BE2C (cell line): ENCODE data around the gene CSF1R.
"Not testable (repeated sequence)": the region's sequence is repeated elsewhere in the genome, so short reads cannot be mapped to it uniquely, and the experiment has no call there.

Experiments used
- DNase-seq: peaks from one replicate; pipeline ENCODE4 v3.0.0-alpha.2; 2020
- H3K27me3 ChIP-seq: fragments of 250-450 bp; sonication (Bioruptor Pico); 2 replicates; pipeline ENCODE4 v1.5.1; 2020; ENCODE audit warnings: mild to moderate bottlenecking
- H3K36me3 ChIP-seq: fragments of 250-450 bp; sonication (Bioruptor Pico); 2 replicates; pipeline ENCODE4 v1.5.1; 2020; ENCODE audit warnings: mild to moderate bottlenecking
- H3K4me1 ChIP-seq: fragments of 250-450 bp; sonication (Bioruptor Pico); 2 replicates; pipeline ENCODE4 v1.5.1; 2020
- H3K4me3 ChIP-seq: 2 replicates; pipeline ENCODE4 v1.5.1; 2011; ENCODE audit warnings: low read depth, low read length
- H3K9me3 ChIP-seq: fragments of 250-450 bp; sonication (Bioruptor Pico); 2 replicates; pipeline ENCODE4 v1.5.1; 2020
- TF ChIP-seq, protein P1 (sequence below): IDR thresholded peaks from 2 replicates; pipeline ENCODE4 v1.5.1; 2012; ENCODE audit warnings: mild to moderate bottlenecking, low read depth, low read length

CSF1R gene

DNA sequence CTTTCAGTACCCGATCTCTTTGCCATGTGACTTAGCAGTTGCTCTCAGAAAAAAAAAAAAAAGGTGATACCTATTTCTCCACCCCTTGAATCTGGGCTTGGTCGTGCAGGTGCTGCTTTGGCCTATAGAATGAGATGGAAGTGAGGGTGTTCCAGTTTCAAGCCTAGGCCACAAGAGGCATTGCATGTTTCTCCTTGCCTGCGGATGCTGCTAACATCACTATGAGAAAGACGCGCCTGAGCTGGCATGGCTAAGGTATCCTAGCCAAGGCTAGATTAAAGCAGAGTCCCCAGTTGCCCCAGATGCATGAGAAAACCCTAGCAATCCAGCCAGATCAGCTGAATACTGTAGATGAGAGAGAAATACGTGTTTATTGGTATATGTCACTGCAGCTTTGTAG, 14.7 kb upstream of the CSF1R start:
- H3K4me1 ChIP-seq: no peaks in the 10 kb centered on the region
- no peak overlapping the region for H3K4me3 ChIP-seq
- H3K9me3 ChIP-seq: no peaks in the 10 kb centered on the region; the same call in 1 of the 2 replicates
- TF ChIP-seq, protein P1, sequence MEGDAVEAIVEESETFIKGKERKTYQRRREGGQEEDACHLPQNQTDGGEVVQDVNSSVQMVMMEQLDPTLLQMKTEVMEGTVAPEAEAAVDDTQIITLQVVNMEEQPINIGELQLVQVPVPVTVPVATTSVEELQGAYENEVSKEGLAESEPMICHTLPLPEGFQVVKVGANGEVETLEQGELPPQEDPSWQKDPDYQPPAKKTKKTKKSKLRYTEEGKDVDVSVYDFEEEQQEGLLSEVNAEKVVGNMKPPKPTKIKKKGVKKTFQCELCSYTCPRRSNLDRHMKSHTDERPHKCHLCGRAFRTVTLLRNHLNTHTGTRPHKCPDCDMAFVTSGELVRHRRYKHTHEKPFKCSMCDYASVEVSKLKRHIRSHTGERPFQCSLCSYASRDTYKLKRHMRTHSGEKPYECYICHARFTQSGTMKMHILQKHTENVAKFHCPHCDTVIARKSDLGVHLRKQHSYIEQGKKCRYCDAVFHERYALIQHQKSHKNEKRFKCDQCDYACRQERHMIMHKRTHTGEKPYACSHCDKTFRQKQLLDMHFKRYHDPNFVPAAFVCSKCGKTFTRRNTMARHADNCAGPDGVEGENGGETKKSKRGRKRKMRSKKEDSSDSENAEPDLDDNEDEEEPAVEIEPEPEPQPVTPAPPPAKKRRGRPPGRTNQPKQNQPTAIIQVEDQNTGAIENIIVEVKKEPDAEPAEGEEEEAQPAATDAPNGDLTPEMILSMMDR: no peak
- no peak for DNase-seq
- no peaks in the 10 kb centered on the region for H3K36me3 ChIP-seq
- peaks cover 11% of the 10 kb centered on the region for H3K27me3 ChIP-seq

DNA sequence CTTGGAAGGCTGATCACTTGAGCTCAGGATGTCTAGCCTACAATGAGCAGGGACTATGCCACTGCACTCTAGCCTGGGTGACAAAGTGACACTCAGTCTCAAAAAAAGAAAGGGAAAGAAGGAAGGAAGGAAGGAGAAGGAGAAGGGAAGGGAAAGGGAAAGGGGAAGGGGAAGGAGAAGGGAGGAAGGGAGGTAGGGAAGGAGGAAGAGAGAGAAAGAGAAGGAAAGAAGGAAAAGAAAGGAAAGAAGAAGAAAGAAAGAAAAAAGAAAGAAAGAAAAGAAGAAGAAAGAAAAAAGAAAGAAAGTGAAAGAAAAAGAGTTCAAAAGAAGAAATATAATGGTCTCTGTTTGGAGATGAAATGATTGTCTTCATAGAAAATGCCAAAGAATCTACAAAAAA, 10.8 kb upstream of the CSF1R start:
- Histone ChIP-seq H3K27me3 (peaks cover 15% of the 10 kb centered on the region), H3K9me3 (no peaks in the 10 kb centered on the region), H3K36me3 (no peaks in the 10 kb centered on the region), H3K4me1 (no peaks in the 10 kb centered on the region), H3K4me3 (no peak overlapping the region)
- TF ChIP-seq, protein P1: no peak
- DNase-seq: no peak

DNA sequence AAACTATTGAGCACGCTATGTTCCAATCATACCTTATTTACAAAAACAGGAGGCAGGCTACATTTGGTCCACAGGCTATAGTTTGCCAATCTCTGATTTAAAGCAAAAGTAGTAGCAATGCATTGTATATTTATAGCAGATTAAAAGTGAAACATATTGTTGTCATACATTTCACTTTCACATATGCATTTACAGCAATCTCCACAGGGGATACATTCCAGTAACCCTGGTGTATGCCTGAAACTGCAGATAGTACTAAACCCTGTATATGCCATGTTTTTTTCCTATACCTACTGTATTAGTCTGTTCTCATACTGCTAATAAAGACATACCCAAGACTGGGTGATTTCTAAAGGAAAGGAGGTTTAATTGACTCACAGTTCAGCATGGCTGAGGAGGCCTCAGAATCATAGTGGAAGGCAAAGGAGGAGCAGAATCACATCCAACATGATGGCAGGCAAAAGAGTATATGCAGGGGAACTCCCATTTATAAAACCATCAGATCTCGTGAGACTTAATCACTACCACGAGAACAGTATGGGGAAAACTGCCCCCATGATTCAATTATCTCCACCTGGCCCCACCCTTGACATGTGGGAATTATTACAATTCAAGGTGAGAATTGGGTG, 5.9 kb upstream of the CSF1R start:
- TF ChIP-seq, protein P1: no peak
- H3K27me3 ChIP-seq: peaks cover 45% of the 10 kb centered on the region
- H3K4me3 ChIP-seq: no peak overlapping the region
- no peaks in the 10 kb centered on the region for H3K4me1 ChIP-seq
- no peak for DNase-seq
- H3K9me3 ChIP-seq: no peaks in the 10 kb centered on the region
- H3K36me3 ChIP-seq: no peaks in the 10 kb centered on the region

DNA sequence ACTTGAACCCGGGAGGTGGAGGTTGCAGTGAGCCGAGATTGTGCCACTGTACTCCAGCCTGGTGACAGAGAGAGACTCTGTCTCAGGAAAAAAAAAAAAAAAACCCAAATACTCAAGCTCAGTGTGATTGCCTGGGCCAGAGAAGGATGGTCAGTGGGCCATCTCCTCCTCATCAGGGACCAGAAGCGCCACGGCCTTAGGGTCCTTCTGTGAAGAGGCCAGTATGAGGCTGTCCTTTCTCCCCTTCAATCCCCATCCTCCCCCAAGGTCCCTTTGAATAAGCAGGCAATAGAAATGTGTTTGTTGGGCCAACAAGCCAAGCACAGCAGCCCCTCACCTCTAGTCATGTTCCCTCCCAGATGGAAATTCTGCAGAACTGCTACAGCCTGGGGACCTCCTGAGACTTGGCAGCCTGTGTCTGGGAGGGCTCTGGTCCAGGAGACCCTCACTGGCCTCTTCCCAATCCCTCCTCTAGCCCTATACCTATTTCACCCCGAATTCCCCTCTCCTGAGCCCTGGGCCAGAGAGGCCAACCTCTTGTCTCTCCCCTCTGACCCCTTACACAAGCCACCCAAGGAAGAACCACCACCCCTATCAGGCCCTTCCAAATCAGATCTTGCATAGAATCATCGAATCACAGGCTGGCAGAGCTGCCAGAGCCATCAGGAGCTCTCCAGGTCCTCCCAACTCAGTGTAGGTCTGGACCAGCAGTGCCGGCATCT, 1.0 kb downstream of the CSF1R start:
- TF ChIP-seq, protein P1: no peak
- Histone ChIP-seq H3K4me1 (no peaks in the 10 kb centered on the region), H3K4me3 (no peak overlapping the region), H3K36me3 (no peaks in the 10 kb centered on the region), H3K27me3 (peaks cover 34% of the 10 kb centered on the region), H3K9me3 (no peaks in the 10 kb centered on the region)
- no peak for DNase-seq

DNA sequence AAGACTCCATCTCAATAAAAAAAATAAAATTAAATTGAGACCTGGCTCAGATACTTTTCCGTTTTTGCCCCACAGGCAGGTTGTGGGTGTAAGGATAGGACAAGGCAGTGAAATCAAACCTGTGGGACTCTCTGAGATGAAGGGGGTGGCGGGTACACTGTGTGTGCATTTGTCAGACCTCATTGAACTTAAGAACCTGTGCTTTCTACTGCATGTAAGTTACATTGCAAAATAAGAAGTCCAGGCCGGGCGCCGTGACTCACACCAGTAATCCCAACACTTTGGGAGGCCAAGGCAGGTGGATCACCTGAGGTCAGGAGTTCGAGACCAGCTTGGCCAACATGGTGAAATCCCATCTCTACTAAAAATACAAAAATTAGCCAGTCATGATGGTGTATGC, 1.6 kb downstream of the CSF1R start:
- peaks cover 29% of the 10 kb centered on the region for H3K27me3 ChIP-seq
- DNase-seq, H3K4me1 ChIP-seq, H3K4me3 ChIP-seq, H3K36me3 ChIP-seq, H3K9me3 ChIP-seq: not testable (repeated sequence)

DNA sequence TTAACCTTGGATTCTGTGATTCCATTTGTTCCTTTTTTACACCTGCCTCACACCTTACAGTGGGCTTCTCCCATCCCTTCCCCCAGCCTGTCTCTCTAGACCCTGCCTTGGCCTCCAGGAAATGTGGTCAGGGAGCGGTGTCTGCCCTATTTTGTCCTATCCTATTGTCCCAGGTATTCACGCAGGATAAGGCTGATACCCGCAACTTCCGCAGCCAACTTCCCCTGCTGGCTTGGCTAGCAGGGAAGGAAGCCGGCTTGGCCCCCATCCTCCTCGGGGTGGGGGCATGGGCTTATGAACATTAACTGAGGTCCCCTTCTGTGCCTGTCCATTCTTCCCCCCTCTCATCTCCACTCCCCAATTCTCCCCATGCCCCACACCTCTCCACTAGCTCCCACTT, 3.5 kb downstream of the CSF1R start:
- Histone ChIP-seq H3K9me3 (no peaks in the 10 kb centered on the region), H3K27me3 (peaks cover 15% of the 10 kb centered on the region), H3K4me3 (no peak overlapping the region), H3K4me1 (no peaks in the 10 kb centered on the region), H3K36me3 (no peaks in the 10 kb centered on the region)
- DNase-seq: no peak
- TF ChIP-seq, protein P1: no peak
